HS-27A (cell line): ENCODE measurements around the gene JAG2.

Source experiments
- DNase-seq: peaks from one replicate; pipeline ENCODE4 v3.0.0-alpha.2; 2012; ENCODE audit warnings: low read depth, missing footprints

JAG2 gene

GRCh38 chr14:105168496-105168978 is at the start of gene JAG2:
TSS of gene JAG2 (minus strand) at chr14:105168776. CDS start at chr14:105168420, 356 bp downstream.
- DNase-seq = no peak

GRCh38 chr14:105217774-105218173 is 49.2 kb upstream of the JAG2 start:
- DNase-seq = no peak

- DNase-seq = no peak
These were observed 48.1 kb upstream of the JAG2 start for GRCh38 chr14:105216490-105217247.

GRCh38 chr14:105215602-105216001 is 47.0 kb upstream of the JAG2 start:
- DNase-seq = no peak

- DNase-seq = no peak
These were observed 45.8 kb upstream of the JAG2 start for GRCh38 chr14:105214324-105214915.

GRCh38 chr14:105213361-105213760 is 44.8 kb upstream of the JAG2 start:
- no peak for DNase-seq

GRCh38 chr14:105212541-105213300 is 44.1 kb upstream of the JAG2 start:
- no peak for DNase-seq

- no peak for DNase-seq
These were observed 43.1 kb upstream of the JAG2 start for GRCh38 chr14:105211758-105212089.

GRCh38 chr14:105211086-105211757 is 42.6 kb upstream of the JAG2 start:
- DNase-seq = no peak

- DNase-seq = no peak
These were observed 41.9 kb upstream of the JAG2 start for GRCh38 chr14:105210266-105211025.

- DNase-seq = no peak
These were observed 41.1 kb upstream of the JAG2 start for GRCh38 chr14:105209646-105210045.

- DNase-seq = no peak
These were observed 40.5 kb upstream of the JAG2 start for GRCh38 chr14:105209091-105209490.

- DNase-seq = no peak
These were observed 40.1 kb upstream of the JAG2 start for GRCh38 chr14:105208738-105209075.

- DNase-seq = no peak
These were observed 39.6 kb upstream of the JAG2 start for GRCh38 chr14:105207996-105208737.

GRCh38 chr14:105207460-105207901 is 38.9 kb upstream of the JAG2 start:
- no peak for DNase-seq

GRCh38 chr14:105206873-105207272 is 38.3 kb upstream of the JAG2 start:
- DNase-seq = no peak

- no peak for DNase-seq
These were observed 37.2 kb upstream of the JAG2 start for GRCh38 chr14:105205673-105206208.

GRCh38 chr14:105204931-105205672 is 36.5 kb upstream of the JAG2 start:
- no peak for DNase-seq

- no peak for DNase-seq
These were observed 35.8 kb upstream of the JAG2 start for GRCh38 chr14:105204206-105204930.
